ENCODE data around the gene IDUA.

GRCh38 chr4:1026115-1026514, 39.3 kb downstream of the IDUA start:
- no peak for TF ChIP-seq CTCF (IDR thresholded peaks at IDR 0.05)
- TF ChIP-seq EP300 (IDR thresholded peaks at IDR 0.05), result no peak
- TF ChIP-seq POLR2A (IDR thresholded peaks at IDR 0.05), result no peak
